Gastroesophageal sphincter (tissue), 4 donors: ENCODE measurements around the gene UCN. TPM values are rescaled to one million over a fixed set of nuclear protein-coding genes. Genes with fewer than 3 reads are reported as not detected.
A peak's percentile ranks its signal among the peaks of the same experiment; 100 is the strongest.

Source experiments
- ATAC-seq: fragments of 150-250 bp; one replicate; pipeline ENCODE4 v1.9.1; 2016; ENCODE audit warnings: mild to moderate bottlenecking, moderate library complexity
- H3K27ac ChIP-seq, 4 donors: fragments of 200-600 bp; sonication (generic) in 3 of 4; 1 replicate in 3 of 4; 2 replicates in 1 of 4; pipeline ENCODE4 v1.5.1; 2016 to 2019
- H3K27me3 ChIP-seq: fragments of 200-600 bp; sonication (generic); one replicate; pipeline ENCODE4 v1.5.1; 2019
- H3K36me3 ChIP-seq, 2 donors: fragments of 200-600 bp; sonication (generic); one replicate each; pipeline ENCODE4 v1.5.1; 2019; ENCODE audit warnings: control low read depth in 1 of 2
- H3K4me1 ChIP-seq, 3 donors: fragments of 200-600 bp; sonication (generic); 1 replicate in 2 of 3; 2 replicates in 1 of 3; pipeline ENCODE4 v1.5.1; 2016 to 2019; ENCODE audit warnings: control low read depth in 2 of 3
- H3K4me3 ChIP-seq, 2 donors: fragments of 200-600 bp; sonication (generic); one replicate each; pipeline ENCODE4 v1.5.1; 2019; ENCODE audit warnings: mild to moderate bottlenecking in 1 of 2, moderate library complexity in 1 of 2
- H3K9me3 ChIP-seq, 3 donors: fragments of 200-600 bp; sonication (generic); one replicate each; pipeline ENCODE4 v1.5.1; 2017 to 2019; ENCODE audit warnings: control low read depth in 2 of 3
- CTCF ChIP-seq, 4 experiments: fragments of 200-600 bp in 2 of 4; fragments of 450-650 bp in 2 of 4; sonication (generic) in 1 of 4; IDR thresholded peaks; one replicate each; pipeline ENCODE4 v1.5.1; 2017 to 2019; ENCODE audit warnings: antibody characterized with exemption in 4 of 4, mild to moderate bottlenecking in 2 of 4, moderate library complexity in 2 of 4
- EP300 ChIP-seq: sonication (generic); formaldehyde crosslinking; IDR thresholded peaks from one replicate; pipeline ENCODE4 v1.6.1; 2017; ENCODE audit warnings: antibody characterized with exemption, mild to moderate bottlenecking
- POLR2A ChIP-seq, 2 donors: fragments of 450-650 bp; IDR thresholded peaks; one replicate each; pipeline ENCODE4 v1.6.1; 2017; ENCODE audit warnings: antibody characterized with exemption in 2 of 2, mild to moderate bottlenecking in 2 of 2, moderate library complexity in 1 of 2
- POLR2AphosphoS5 ChIP-seq: sonication (generic); formaldehyde crosslinking; IDR thresholded peaks from one replicate; pipeline ENCODE4 v1.6.1; 2017; ENCODE audit warnings: antibody characterized with exemption
- WGBS, 2 donors: methylation state at CpG; one replicate each; pipeline ENCODE4 v1.1.5; 2018; ENCODE audit warnings: low coverage in 1 of 2; 5-methylcytosine and 5-hydroxymethylcytosine counted together
- total RNA-seq, 4 donors: library from RNA; depleted of rRNA; stranded (reverse); fragments of >200 nt; gene quantifications; one replicate each; pipeline ENCODE4 v1.1.0, GENCODE V29; 2016

UCN gene
- total RNA-seq, 4 donors from 2014 or later, result 0.67 to 5.0 (median 2.0) TPM

GRCh38 chr2:27307545-27308358, 493 bp downstream of the UCN start:
- Histone ChIP-seq H3K9me3 (no peaks in the 10 kb centered on the region), H3K27ac (no peak overlapping the region), H3K4me1 (peaks cover 0 to 32% (median 15%) of the 10 kb centered on the region in 3 donors), H3K36me3 (peaks cover 0 to 49% of the 10 kb centered on the region in 2 donors), H3K4me3 (no peak overlapping the region), H3K27me3 (peaks cover 60% of the 10 kb centered on the region)
- peak; percentile 9 for ATAC-seq
- no CpG with 5 or more reads among the region's 75 CpGs for WGBS, 2 donors
- TF ChIP-seq POLR2AphosphoS5, result no peak
- no peak for TF ChIP-seq POLR2A (IDR thresholded peaks at IDR 0.05)
- TF ChIP-seq EP300, result no peak
- no peak for TF ChIP-seq CTCF (IDR thresholded peaks at IDR 0.05)

- Histone ChIP-seq H3K4me3 (no peak overlapping the region), H3K36me3 (peaks cover 0 to 44% of the 10 kb centered on the region in 2 donors), H3K4me1 (peaks cover 0 to 32% (median 15%) of the 10 kb centered on the region in 3 donors), H3K9me3 (no peaks in the 10 kb centered on the region), H3K27me3 (peaks cover 60% of the 10 kb centered on the region), H3K27ac (no peak overlapping the region)
- no CpG with 5 or more reads among the region's 14 CpGs for WGBS, 2 donors
- no peak for ATAC-seq
- TF ChIP-seq EP300, result no peak
- no peak for TF ChIP-seq CTCF (IDR thresholded peaks at IDR 0.05)
- no peak for TF ChIP-seq POLR2A (IDR thresholded peaks at IDR 0.05)
- no peak for TF ChIP-seq POLR2AphosphoS5
Measured at GRCh38 chr2:27307287-27307544, 1.0 kb downstream of the UCN start.

- peaks cover 60% of the 10 kb centered on the region for H3K27me3 ChIP-seq
- H3K27ac ChIP-seq, result no peak overlapping the region
- no CpG with 5 or more reads among the region's 51 CpGs for WGBS, 2 donors
- H3K9me3 ChIP-seq, result no peaks in the 10 kb centered on the region
- TF ChIP-seq EP300 (no peak), CTCF (IDR thresholded peaks at IDR 0.05) (no peak), POLR2A (IDR thresholded peaks at IDR 0.05) (no peak), POLR2AphosphoS5 (no peak)
- peaks cover 0 to 39% of the 10 kb centered on the region in 2 donors for H3K36me3 ChIP-seq
- ATAC-seq, result no peak
- no peak overlapping the region for H3K4me3 ChIP-seq
- H3K4me1 ChIP-seq, result peaks cover 0 to 32% (median 15%) of the 10 kb centered on the region in 3 donors
Measured at GRCh38 chr2:27306573-27307286, 1.5 kb downstream of the UCN start.

- no peak for TF ChIP-seq POLR2AphosphoS5
- TF ChIP-seq CTCF (IDR thresholded peaks at IDR 0.05), result no peak
- no peak for TF ChIP-seq EP300
- TF ChIP-seq POLR2A (IDR thresholded peaks at IDR 0.05), result no peak
- WGBS, 2 donors, result 34% methylated on average over 8 of the region's 26 CpGs; no CpG with 5 or more reads in 1 of the 2 donors
- H3K4me3 ChIP-seq, result no peak overlapping the region
- ATAC-seq, result no peak
- peaks cover 0 to 32% (median 15%) of the 10 kb centered on the region in 3 donors for H3K4me1 ChIP-seq
- peaks cover 60% of the 10 kb centered on the region for H3K27me3 ChIP-seq
- no peak overlapping the region for H3K27ac ChIP-seq
- no peaks in the 10 kb centered on the region for H3K9me3 ChIP-seq
- H3K36me3 ChIP-seq, result peaks cover 0 to 33% of the 10 kb centered on the region in 2 donors
Measured at GRCh38 chr2:27306136-27306535, 2.1 kb downstream of the UCN start.
